GM12865 (cell line): ENCODE data around the gene ZFHX2.

Source experiments
- DNase-seq: peaks from one replicate; pipeline ENCODE4 v3.0.0; 2010; ENCODE audit warnings: low read depth
- H3K4me3 ChIP-seq: 2 replicates; pipeline ENCODE4 v1.5.1; 2011; ENCODE audit warnings: mild to moderate bottlenecking, low read depth, low read length, control low read depth
- TF ChIP-seq, protein P1 (sequence below): IDR thresholded peaks from 2 replicates; pipeline ENCODE4 v1.5.1; 2011; ENCODE audit warnings: low read length, control low read depth, low read depth, inconsistent platforms; ENCODE audit not compliant: insufficient read depth; ENCODE audit errors: missing control alignments

The ZFHX2 gene

DNA sequence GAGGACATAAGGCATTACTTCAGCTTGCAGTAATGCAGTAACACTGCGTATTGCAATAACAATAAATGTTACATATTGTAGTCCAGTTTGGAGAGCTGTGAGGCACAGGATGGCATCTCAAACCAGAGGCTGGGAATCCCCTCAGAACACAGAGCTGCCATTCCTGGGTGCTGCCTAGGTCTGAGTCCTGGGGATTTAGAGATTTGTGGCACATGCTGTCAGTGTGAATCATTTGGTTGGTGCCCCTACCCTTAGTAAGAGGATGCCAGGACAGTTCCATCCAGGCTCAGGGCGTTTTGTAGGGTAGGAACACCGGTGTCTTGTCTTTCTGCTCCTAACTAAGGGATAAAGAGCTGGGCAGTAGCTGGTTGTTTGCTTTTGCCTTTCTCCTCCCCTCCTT lies 22.5 kb downstream of the ZFHX2 start:
- no peak for DNase-seq
- TF ChIP-seq, protein P1, sequence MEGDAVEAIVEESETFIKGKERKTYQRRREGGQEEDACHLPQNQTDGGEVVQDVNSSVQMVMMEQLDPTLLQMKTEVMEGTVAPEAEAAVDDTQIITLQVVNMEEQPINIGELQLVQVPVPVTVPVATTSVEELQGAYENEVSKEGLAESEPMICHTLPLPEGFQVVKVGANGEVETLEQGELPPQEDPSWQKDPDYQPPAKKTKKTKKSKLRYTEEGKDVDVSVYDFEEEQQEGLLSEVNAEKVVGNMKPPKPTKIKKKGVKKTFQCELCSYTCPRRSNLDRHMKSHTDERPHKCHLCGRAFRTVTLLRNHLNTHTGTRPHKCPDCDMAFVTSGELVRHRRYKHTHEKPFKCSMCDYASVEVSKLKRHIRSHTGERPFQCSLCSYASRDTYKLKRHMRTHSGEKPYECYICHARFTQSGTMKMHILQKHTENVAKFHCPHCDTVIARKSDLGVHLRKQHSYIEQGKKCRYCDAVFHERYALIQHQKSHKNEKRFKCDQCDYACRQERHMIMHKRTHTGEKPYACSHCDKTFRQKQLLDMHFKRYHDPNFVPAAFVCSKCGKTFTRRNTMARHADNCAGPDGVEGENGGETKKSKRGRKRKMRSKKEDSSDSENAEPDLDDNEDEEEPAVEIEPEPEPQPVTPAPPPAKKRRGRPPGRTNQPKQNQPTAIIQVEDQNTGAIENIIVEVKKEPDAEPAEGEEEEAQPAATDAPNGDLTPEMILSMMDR: no peak
- no peak overlapping the region for H3K4me3 ChIP-seq

DNA sequence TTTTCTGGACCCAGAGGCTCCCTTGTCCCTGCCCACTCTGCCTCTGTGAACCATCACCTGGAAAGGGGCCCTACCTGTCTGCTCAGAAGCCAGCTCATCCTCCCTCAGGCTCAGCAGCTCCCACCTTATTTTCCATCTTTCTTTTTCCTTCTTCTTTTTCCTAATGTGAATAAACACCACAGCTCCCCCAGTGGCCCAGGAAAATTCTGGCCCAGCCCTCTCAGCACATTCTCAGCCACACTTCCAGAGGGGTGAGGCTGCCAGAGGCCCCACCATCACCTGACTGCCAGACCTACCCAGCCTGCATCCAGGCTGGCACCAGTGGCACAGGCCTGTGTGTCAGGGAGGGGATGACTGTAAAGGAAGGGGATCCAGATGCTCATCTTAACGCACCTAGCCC lies 23.0 kb downstream of the ZFHX2 start:
- TF ChIP-seq, protein P1: no peak
- DNase-seq: no peak

GRCh38 chr14:23525611-23526010 lies 26.0 kb downstream of the ZFHX2 start:
- TF ChIP-seq, protein P1: no peak
- H3K4me3 ChIP-seq: no peak overlapping the region
- DNase-seq: no peak

More for the DNA sequence above, 23.0 kb downstream of the ZFHX2 start:
- H3K4me3 ChIP-seq: no peak overlapping the region

- DNase-seq: no peak
- TF ChIP-seq, protein P1: no peak
- no peak overlapping the region for H3K4me3 ChIP-seq
Observed at GRCh38 chr14:23524954-23525353, 26.6 kb downstream of the ZFHX2 start.

- TF ChIP-seq, protein P1: no peak
- H3K4me3 ChIP-seq: no peak overlapping the region
- no peak for DNase-seq
Observed at GRCh38 chr14:23523229-23524016, 28.1 kb downstream of the ZFHX2 start.

DNA sequence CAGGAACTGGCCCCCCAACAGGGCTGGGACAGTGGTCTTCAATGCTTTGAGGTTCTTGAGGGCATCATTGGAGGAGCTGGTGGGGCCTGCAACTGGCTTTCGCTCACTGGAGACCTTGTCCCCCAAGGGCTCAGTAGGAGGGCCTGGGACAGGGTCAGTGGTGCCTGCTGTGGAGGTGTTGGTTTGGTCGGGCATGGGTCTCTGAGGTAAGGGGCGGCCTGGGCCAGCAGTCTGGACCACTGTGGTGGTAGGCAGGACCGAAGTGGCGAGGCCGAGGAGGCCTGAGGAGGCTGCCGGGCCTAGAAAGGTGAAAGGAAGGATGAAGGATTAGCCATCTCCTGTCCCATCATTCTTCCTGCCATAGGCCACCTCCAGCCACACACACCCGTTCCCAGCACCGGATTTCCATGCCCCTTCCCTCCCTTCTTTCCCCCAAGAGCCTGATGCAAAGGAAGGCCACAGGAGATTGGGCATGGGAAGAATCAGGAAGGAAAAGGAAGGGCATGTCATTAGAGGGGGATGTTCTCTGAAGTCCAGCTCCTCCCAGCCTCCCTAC lies 28.8 kb downstream of the ZFHX2 start:
- TF ChIP-seq, protein P1: no peak
- DNase-seq: no peak
- no peak overlapping the region for H3K4me3 ChIP-seq
